HG03139 (cell line): ENCODE data around the gene PARP14.

Source experiments
- ATAC-seq: cut with Tn5 transposase; IDR thresholded peaks from one replicate; pipeline ENCODE4 v1.9.1; 2021; ENCODE audit not compliant: unreplicated experiment

The PARP14 gene

GRCh38 chr3:122766430-122766829 is 85.8 kb downstream of the PARP14 start:
- no peak for ATAC-seq

- ATAC-seq: no peak
These were observed 87.1 kb downstream of the PARP14 start for GRCh38 chr3:122767540-122768372.

GRCh38 chr3:122770521-122771202 is 90.0 kb downstream of the PARP14 start:
- no peak for ATAC-seq

- no peak for ATAC-seq
These were observed 92.2 kb downstream of the PARP14 start for GRCh38 chr3:122772827-122773226.

- ATAC-seq: no peak
These were observed 93.4 kb downstream of the PARP14 start for GRCh38 chr3:122773944-122774509.

- no peak for ATAC-seq
These were observed 93.9 kb downstream of the PARP14 start for GRCh38 chr3:122774564-122774963.

- ATAC-seq: no peak
These were observed 96.2 kb downstream of the PARP14 start for GRCh38 chr3:122776675-122777468.

- ATAC-seq: no peak
These were observed 96.9 kb downstream of the PARP14 start for GRCh38 chr3:122777563-122777962.
